HL-60 (cell line): ENCODE results near the gene SPATA31E1.

ENCODE experiments used
- DNase-seq, 2 experiments: peaks; one replicate each; pipeline ENCODE4 v3.0.0-alpha.2; 2010 to 2020; ENCODE audit warnings: low read depth in 1 of 2, low spot score in 1 of 2
- H3K27ac ChIP-seq: fragments of 250-450 bp; sonication (Bioruptor Pico); replicated peaks from 2 replicates; pipeline ENCODE4 v1.5.1; 2020; ENCODE audit warnings: mild to moderate bottlenecking, moderate library complexity
- H3K27me3 ChIP-seq: fragments of 250-450 bp; sonication (Bioruptor Pico); 2 replicates; pipeline ENCODE4 v1.5.1; 2021; ENCODE audit warnings: mild to moderate bottlenecking, moderate library complexity; ENCODE audit not compliant: insufficient read depth, poor library complexity, severe bottlenecking
- H3K4me3 ChIP-seq: replicated peaks from 2 replicates; pipeline ENCODE4 v1.5.1; 2011; ENCODE audit warnings: mild to moderate bottlenecking, control low read depth, low read length; ENCODE audit not compliant: insufficient read depth
- CTCF ChIP-seq: IDR thresholded peaks from one replicate; pipeline ENCODE4 v1.5.1; 2011; ENCODE audit warnings: low read length, control low read depth, inconsistent platforms; ENCODE audit not compliant: insufficient read depth
- GABPA ChIP-seq: IDR thresholded peaks from 2 replicates; pipeline ENCODE4 v1.6.1; 2012; ENCODE audit warnings: low read depth
- POLR2AphosphoS5 ChIP-seq: IDR thresholded peaks from 2 replicates; pipeline ENCODE4 v1.6.1; 2012; ENCODE audit warnings: low read depth
- REST ChIP-seq: IDR thresholded peaks from 2 replicates; pipeline ENCODE4 v1.6.1; 2012; ENCODE audit warnings: low read depth; ENCODE audit not compliant: insufficient replicate concordance
- SPI1 ChIP-seq: IDR thresholded peaks from 2 replicates; pipeline ENCODE4 v1.6.1; 2012; ENCODE audit warnings: low read depth, mild to moderate bottlenecking, borderline replicate concordance

SPATA31E1 gene

GRCh38 chr9:87862536-87863268, 20.0 kb upstream of the SPATA31E1 start:
- DNase-seq = no peak
- Histone ChIP-seq H3K4me3 (no peak overlapping the region), H3K27me3 (peaks cover 5% of the 10 kb centered on the region), H3K27ac (no peak overlapping the region)
- TF ChIP-seq GABPA (no peak), CTCF (no peak), POLR2AphosphoS5 (no peak), REST (no peak), SPI1 (no peak)

- no peak for DNase-seq
- Histone ChIP-seq H3K4me3 (no peak overlapping the region), H3K27ac (no peak overlapping the region), H3K27me3 (peaks cover 5% of the 10 kb centered on the region)
- TF ChIP-seq SPI1 (no peak), CTCF (no peak), GABPA (no peak), REST (no peak), POLR2AphosphoS5 (no peak)
Measured at GRCh38 chr9:87863882-87864465, 18.7 kb upstream of the SPATA31E1 start.

- no peak for TF ChIP-seq POLR2AphosphoS5
- TF ChIP-seq GABPA = no peak
- TF ChIP-seq REST = no peak
- no peak for TF ChIP-seq SPI1
Measured at GRCh38 chr9:87864915-87865314, 17.8 kb upstream of the SPATA31E1 start.

More at GRCh38 chr9:87864915-87865314, 17.8 kb upstream of the SPATA31E1 start:
- H3K4me3 ChIP-seq = no peak overlapping the region
- no peak overlapping the region for H3K27ac ChIP-seq
- no peak for DNase-seq
- peaks cover 5% of the 10 kb centered on the region for H3K27me3 ChIP-seq
